ENCODE measurements around the gene GRK2.

GRCh38 chr11:67277231-67277961 lies 11.1 kb downstream of the GRK2 start:
- TF ChIP-seq CTCF (IDR thresholded peaks at IDR 0.05) (no peak), POLR2A (IDR thresholded peaks at IDR 0.05) (no peak)
